ENCODE data around the gene DAPP1.

Gene DAPP1

DNA sequence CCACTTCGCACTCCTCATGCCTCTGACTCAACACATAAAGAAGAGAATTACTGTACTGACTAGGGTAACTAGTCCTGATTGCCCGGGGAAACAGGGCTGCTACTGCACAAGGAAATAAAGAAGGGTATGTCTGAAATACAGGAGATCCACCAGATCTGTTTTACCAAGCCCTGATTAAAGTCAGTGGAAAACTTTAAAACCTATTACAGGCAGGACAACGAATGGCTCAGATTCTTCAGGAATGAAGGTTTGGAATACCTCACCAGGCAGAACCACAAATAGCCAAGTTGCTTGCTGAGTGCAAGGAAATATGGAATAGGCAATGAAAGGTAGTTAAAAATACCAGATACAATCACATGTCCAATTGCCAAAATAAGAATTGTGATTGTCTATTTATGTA is 60.3 kb downstream of the DAPP1 start:
- no peak overlapping the region for H3K4me3 ChIP-seq (ENCODE audit: low read depth, low read length)
- TF ChIP-seq, protein P1, sequence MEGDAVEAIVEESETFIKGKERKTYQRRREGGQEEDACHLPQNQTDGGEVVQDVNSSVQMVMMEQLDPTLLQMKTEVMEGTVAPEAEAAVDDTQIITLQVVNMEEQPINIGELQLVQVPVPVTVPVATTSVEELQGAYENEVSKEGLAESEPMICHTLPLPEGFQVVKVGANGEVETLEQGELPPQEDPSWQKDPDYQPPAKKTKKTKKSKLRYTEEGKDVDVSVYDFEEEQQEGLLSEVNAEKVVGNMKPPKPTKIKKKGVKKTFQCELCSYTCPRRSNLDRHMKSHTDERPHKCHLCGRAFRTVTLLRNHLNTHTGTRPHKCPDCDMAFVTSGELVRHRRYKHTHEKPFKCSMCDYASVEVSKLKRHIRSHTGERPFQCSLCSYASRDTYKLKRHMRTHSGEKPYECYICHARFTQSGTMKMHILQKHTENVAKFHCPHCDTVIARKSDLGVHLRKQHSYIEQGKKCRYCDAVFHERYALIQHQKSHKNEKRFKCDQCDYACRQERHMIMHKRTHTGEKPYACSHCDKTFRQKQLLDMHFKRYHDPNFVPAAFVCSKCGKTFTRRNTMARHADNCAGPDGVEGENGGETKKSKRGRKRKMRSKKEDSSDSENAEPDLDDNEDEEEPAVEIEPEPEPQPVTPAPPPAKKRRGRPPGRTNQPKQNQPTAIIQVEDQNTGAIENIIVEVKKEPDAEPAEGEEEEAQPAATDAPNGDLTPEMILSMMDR (IDR thresholded peaks at IDR 0.05; ENCODE audit: low read depth, low read length, missing control alignments): no peak
- DNase-seq (ENCODE audit: low read depth): no peak

DNA sequence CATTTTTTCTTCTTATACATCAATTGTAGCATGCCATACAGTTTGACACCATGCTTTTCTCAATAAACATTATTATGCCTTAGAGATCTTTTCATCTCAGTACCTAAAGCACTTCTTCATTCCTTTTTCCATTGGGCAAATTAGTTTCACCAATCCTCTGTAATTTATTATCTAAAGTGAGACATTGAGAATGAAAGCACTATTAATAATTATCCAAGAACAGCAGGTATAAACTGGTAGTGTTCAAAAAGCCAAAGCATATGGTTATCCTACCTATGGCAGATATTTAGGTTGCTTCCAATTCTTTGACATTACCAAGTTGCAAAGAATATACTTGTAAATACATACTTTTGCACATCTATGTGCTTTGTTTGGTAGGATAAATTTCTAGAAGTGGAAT is 62.0 kb downstream of the DAPP1 start:
- H3K4me3 ChIP-seq (ENCODE audit: low read depth, low read length): no peak overlapping the region
- DNase-seq (ENCODE audit: low read depth): no peak
- TF ChIP-seq, protein P1 (IDR thresholded peaks at IDR 0.05; ENCODE audit: low read depth, low read length, missing control alignments): no peak

DNA sequence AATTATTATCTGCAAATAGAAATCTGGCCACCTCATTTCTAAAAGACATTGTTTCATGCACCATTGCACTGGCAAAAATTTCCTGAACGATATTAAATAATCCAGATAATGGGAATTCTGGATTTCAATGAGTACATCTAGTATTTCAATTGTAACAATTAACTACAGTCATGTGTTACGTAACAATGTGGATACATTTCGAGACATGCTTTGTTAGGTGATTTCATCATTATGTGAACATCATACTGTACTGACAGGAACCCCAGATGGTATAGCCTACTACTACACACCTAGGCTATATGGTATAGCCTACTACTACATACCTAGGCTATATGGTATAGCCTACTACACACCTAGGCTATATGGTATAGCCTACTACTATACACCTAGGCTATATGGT is 62.8 kb downstream of the DAPP1 start:
- TF ChIP-seq, protein P1 (IDR thresholded peaks at IDR 0.05; ENCODE audit: low read depth, low read length, missing control alignments): no peak
- DNase-seq (ENCODE audit: low read depth): no peak

DNA sequence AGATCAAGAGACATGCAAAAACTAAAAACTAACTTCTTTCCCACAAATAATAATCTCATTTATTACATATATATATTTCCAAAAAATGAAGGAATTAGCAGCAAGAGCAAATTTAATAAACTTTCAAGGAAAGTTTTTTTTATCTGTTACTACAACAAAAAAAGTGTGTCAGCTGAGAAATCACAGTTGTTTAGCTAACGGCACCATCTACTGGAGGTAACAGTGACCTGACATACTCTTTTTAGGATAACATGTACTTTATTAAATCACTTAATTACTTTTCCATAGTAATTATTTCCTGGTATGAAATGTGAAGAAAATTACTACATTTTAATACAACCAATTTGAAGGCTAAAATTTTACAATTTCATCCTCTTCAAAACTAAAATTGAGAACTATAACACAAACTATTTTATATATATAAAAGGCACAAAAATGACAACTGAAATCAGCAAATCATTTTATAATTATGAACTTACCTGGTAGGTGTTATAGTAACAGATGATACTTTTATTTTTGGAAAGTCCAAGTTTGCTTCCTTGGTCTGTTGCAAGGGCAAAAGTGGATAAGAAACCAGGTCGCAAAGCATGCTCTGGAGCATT is 68.5 kb downstream of the DAPP1 start:
- DNase-seq (ENCODE audit: low read depth): peak; percentile 18
- H3K4me3 ChIP-seq (ENCODE audit: low read depth, low read length): no peak overlapping the region
- TF ChIP-seq, protein P1 (IDR thresholded peaks at IDR 0.05; ENCODE audit: low read depth, low read length, missing control alignments): peak; percentile 47

More for the DNA sequence above, 62.8 kb downstream of the DAPP1 start:
- no peak overlapping the region for H3K4me3 ChIP-seq (ENCODE audit: low read depth, low read length)

DNA sequence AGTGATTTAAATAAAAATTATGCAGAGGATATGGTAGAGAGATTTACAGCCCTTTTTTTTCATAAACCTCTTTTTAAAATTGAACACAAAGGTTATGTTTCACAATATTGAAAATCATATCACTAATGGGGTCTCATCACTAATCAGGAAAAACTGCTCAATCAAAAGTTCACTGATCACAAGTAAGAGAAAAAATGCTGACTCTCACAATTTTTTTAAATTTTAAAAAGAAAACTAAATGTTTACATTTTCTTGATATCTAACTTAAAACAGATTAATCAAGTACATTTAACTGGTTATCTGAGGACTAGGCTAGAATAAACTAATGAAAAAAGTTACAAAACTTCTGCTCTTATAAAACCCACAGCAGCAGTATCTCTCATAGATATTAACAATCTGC is 69.1 kb downstream of the DAPP1 start:
- TF ChIP-seq, protein P1 (IDR thresholded peaks at IDR 0.05; ENCODE audit: low read depth, low read length, missing control alignments): no peak
- H3K4me3 ChIP-seq (ENCODE audit: low read depth, low read length): no peak overlapping the region
- DNase-seq (ENCODE audit: low read depth): no peak

DNA sequence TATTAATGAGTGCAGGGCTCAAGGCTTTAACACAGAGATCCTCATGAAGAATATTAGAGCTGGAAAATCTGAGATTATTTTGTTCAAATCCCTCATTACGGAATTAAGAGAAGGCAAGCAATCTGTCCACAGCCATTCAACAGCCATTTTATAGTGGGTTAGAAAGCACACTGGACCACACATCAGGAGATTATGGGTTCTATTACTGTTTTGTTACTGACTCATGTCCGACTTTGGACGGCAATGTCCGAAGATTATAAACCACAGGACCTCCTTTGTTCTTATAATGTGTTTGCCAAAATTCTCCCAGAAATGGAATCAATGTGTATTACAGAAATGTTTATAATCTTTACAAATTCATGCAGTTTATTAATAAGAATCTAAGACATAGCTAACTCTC is 69.5 kb downstream of the DAPP1 start:
- DNase-seq (ENCODE audit: low read depth): no peak
- no peak overlapping the region for H3K4me3 ChIP-seq (ENCODE audit: low read depth, low read length)
- TF ChIP-seq, protein P1 (IDR thresholded peaks at IDR 0.05; ENCODE audit: low read depth, low read length, missing control alignments): no peak

DNA sequence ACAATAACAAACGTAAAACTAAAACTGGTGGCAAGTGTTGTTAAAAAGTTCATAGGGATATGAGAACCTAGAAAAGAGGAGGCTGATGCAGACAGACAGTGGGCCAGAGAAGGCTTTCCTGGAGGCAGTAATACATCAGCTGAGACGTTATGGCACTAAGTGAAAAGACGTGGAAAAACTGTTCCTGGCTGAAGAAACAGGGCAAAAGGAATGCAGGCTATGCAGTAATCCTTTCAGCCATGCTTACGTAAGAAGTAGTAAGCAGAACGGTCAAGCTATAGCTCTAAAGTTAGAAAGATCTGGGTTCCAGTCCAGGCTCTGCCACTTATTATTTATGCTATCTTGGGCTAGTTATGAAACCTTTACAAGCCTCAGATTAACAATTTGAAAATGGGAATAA is 71.2 kb downstream of the DAPP1 start:
- H3K4me3 ChIP-seq (ENCODE audit: low read depth, low read length): no peak overlapping the region
- DNase-seq (ENCODE audit: low read depth): no peak
- TF ChIP-seq, protein P1 (IDR thresholded peaks at IDR 0.05; ENCODE audit: low read depth, low read length, missing control alignments): no peak

All from GM12864 (cell line).